HEK293 (cell line): Measurements from ENCODE around the gene HMGXB3.

Experiments
- CTCF ChIA-PET: fragments of 350-600 bp; formaldehyde crosslinking; extraction: SDS; loops from one replicate; lab custom pipeline; 2021; ENCODE audit warnings: antibody characterized with exemption; lab: Yijun Ruan, JAX
- POLR2A ChIA-PET: fragments of 300-600 bp; formaldehyde crosslinking; extraction: SDS; loops from one replicate; lab custom pipeline; 2020; ENCODE audit warnings: antibody characterized with exemption, inconsistent platforms; lab: Yijun Ruan, JAX
- H3K27ac ChIP-seq: fragments of 200-500 bp; sonication (Bioruptor generic); 2 replicates; pipeline ENCODE4 v1.5.1; 2014; ENCODE audit warnings: low read depth, low read length, control low read depth, inconsistent platforms; ENCODE audit errors: extremely low read depth
- H3K36me3 ChIP-seq, 2 experiments: fragments of 200-500 bp in 1 of 2; sonication (Bioruptor generic) in 1 of 2; 1 replicate in 1 of 2; 2 replicates in 1 of 2; pipeline ENCODE4 v1.5.1; 2014 to 2017; ENCODE audit warnings: inconsistent platforms in 2 of 2, low read length in 2 of 2; ENCODE audit not compliant: control insufficient read depth in 2 of 2, insufficient read depth in 1 of 2
- H3K4me1 ChIP-seq: fragments of 200-500 bp; sonication (Bioruptor generic); 2 replicates; pipeline ENCODE4 v1.5.1; 2014; ENCODE audit warnings: mild to moderate bottlenecking, low read length, inconsistent platforms; ENCODE audit not compliant: control insufficient read depth, insufficient read depth
- H3K4me3 ChIP-seq: 2 replicates; pipeline ENCODE4 v1.5.1; 2011; ENCODE audit warnings: low read depth, mild to moderate bottlenecking, control low read depth, low read length, moderate library complexity
- H3K9me3 ChIP-seq: fragments of 200-500 bp; sonication (Bioruptor generic); 2 replicates; pipeline ENCODE4 v1.5.1; 2014; ENCODE audit warnings: low read depth, low read length, inconsistent platforms; ENCODE audit not compliant: control insufficient read depth, insufficient read depth
- BCL11B ChIP-seq: fragments of 450-650 bp; formaldehyde crosslinking; IDR thresholded peaks from 2 replicates; pipeline ENCODE4 v1.5.1; 2016; ENCODE audit warnings: low read depth, missing biosample characterization, missing genetic modification characterization
- IKZF3 ChIP-seq: fragments of 450-650 bp; IDR thresholded peaks from 2 replicates; pipeline ENCODE4 v1.5.0; 2018; ENCODE audit warnings: missing biosample characterization, mild to moderate bottlenecking, missing genetic modification characterization, moderate library complexity
- KLF1 ChIP-seq: fragments of 450-650 bp; formaldehyde crosslinking; IDR thresholded peaks from 2 replicates; pipeline ENCODE4 v1.5.1; 2016; ENCODE audit warnings: missing biosample characterization, missing genetic modification characterization
- KLF10 ChIP-seq: fragments of 450-650 bp; IDR thresholded peaks from 2 replicates; pipeline ENCODE4 v1.5.1; 2018; ENCODE audit warnings: missing biosample characterization, mild to moderate bottlenecking, missing genetic modification characterization
- PATZ1 ChIP-seq: fragments of 450-650 bp; formaldehyde crosslinking; IDR thresholded peaks from 2 replicates; pipeline ENCODE4 v1.5.1; 2016; ENCODE audit warnings: missing biosample characterization, missing genetic modification characterization
- SP3 ChIP-seq: fragments of 450-650 bp; formaldehyde crosslinking; IDR thresholded peaks from 2 replicates; pipeline ENCODE4 v1.5.1; 2016; ENCODE audit warnings: missing biosample characterization, missing genetic modification characterization
- TCF7L2 ChIP-seq: IDR thresholded peaks from 2 replicates; pipeline ENCODE4 v1.6.1; 2011; ENCODE audit warnings: low read depth, mild to moderate bottlenecking, inconsistent platforms, low read length, moderate library complexity, borderline replicate concordance
- ZBTB1 ChIP-seq: fragments of 450-650 bp; formaldehyde crosslinking; IDR thresholded peaks from 2 replicates; pipeline ENCODE4 v1.5.1; 2016; ENCODE audit warnings: missing biosample characterization, missing genetic modification characterization
- ZBTB48 ChIP-seq: fragments of 450-650 bp; formaldehyde crosslinking; IDR thresholded peaks from 2 replicates; pipeline ENCODE4 v1.5.1; 2016; ENCODE audit warnings: missing biosample characterization, missing genetic modification characterization
- ZFP3 ChIP-seq: fragments of 450-650 bp; formaldehyde crosslinking; IDR thresholded peaks from 2 replicates; pipeline ENCODE4 v1.5.1; 2016; ENCODE audit warnings: low read depth, missing biosample characterization, missing genetic modification characterization
- ZNF202 ChIP-seq: fragments of 450-650 bp; formaldehyde crosslinking; IDR thresholded peaks from 2 replicates; pipeline ENCODE4 v1.5.1; 2016; ENCODE audit warnings: missing biosample characterization, missing genetic modification characterization, borderline replicate concordance
- ZNF211 ChIP-seq: fragments of 450-650 bp; formaldehyde crosslinking; IDR thresholded peaks from 2 replicates; pipeline ENCODE4 v1.5.1; 2016; ENCODE audit warnings: low read depth, missing biosample characterization, missing genetic modification characterization
- ZNF366 ChIP-seq: fragments of 450-650 bp; formaldehyde crosslinking; conservative IDR thresholded peaks from 2 replicates; pipeline ENCODE4 v1.5.1; 2016; ENCODE audit warnings: missing biosample characterization, missing genetic modification characterization
- ZNF529 ChIP-seq: fragments of 450-650 bp; formaldehyde crosslinking; IDR thresholded peaks from 2 replicates; pipeline ENCODE4 v1.5.1; 2017; ENCODE audit warnings: missing genetic modification characterization, missing biosample characterization; ENCODE audit not compliant: insufficient replicate concordance
- ZNF549 ChIP-seq: fragments of 450-650 bp; IDR thresholded peaks from 2 replicates; pipeline ENCODE4 v1.5.1; 2018; ENCODE audit warnings: missing biosample characterization, missing genetic modification characterization, mild to moderate bottlenecking, inconsistent platforms, moderate library complexity
- ZNF558 ChIP-seq: fragments of 450-650 bp; formaldehyde crosslinking; IDR thresholded peaks from 2 replicates; pipeline ENCODE4 v1.5.1; 2016; ENCODE audit warnings: missing biosample characterization, missing genetic modification characterization
- ZNF571 ChIP-seq: fragments of 450-650 bp; formaldehyde crosslinking; IDR thresholded peaks from 2 replicates; pipeline ENCODE4 v1.5.0; 2017; ENCODE audit warnings: missing biosample characterization, missing genetic modification characterization
- ZNF629 ChIP-seq: fragments of 450-650 bp; formaldehyde crosslinking; IDR thresholded peaks from 2 replicates; pipeline ENCODE4 v1.5.1; 2017; ENCODE audit warnings: missing biosample characterization, missing genetic modification characterization
- ZNF645 ChIP-seq: fragments of 450-650 bp; formaldehyde crosslinking; IDR thresholded peaks from 2 replicates; pipeline ENCODE4; 2016; ENCODE audit warnings: missing biosample characterization, missing genetic modification characterization
- ZNF660 ChIP-seq: fragments of 450-650 bp; IDR thresholded peaks from 2 replicates; pipeline ENCODE4 v1.5.1; 2018; ENCODE audit warnings: missing biosample characterization, mild to moderate bottlenecking, missing genetic modification characterization
- TF ChIP-seq, protein P1 (sequence below): fragments of 450-650 bp; formaldehyde crosslinking; IDR thresholded peaks from 2 replicates; pipeline ENCODE4 v1.5.1; 2016; ENCODE audit warnings: missing biosample characterization, missing genetic modification characterization
- TF ChIP-seq, protein P2 (sequence below): sonication (generic); formaldehyde crosslinking; IDR thresholded peaks from 2 replicates; pipeline ENCODE4 v1.8.1; 2022; ENCODE audit warnings: mild to moderate bottlenecking, moderate library complexity, missing genetic modification reagents
- TF ChIP-seq, protein P3 (sequence below): fragments of 450-650 bp; formaldehyde crosslinking; IDR thresholded peaks from 2 replicates; pipeline ENCODE4 v1.5.1; 2016; ENCODE audit warnings: missing biosample characterization, missing genetic modification characterization
- TF ChIP-seq, protein P4 (sequence below): fragments of 450-650 bp; formaldehyde crosslinking; IDR thresholded peaks from 2 replicates; pipeline ENCODE4 v1.5.1; 2016; ENCODE audit warnings: missing biosample characterization, missing genetic modification characterization

Gene HMGXB3

DNA sequence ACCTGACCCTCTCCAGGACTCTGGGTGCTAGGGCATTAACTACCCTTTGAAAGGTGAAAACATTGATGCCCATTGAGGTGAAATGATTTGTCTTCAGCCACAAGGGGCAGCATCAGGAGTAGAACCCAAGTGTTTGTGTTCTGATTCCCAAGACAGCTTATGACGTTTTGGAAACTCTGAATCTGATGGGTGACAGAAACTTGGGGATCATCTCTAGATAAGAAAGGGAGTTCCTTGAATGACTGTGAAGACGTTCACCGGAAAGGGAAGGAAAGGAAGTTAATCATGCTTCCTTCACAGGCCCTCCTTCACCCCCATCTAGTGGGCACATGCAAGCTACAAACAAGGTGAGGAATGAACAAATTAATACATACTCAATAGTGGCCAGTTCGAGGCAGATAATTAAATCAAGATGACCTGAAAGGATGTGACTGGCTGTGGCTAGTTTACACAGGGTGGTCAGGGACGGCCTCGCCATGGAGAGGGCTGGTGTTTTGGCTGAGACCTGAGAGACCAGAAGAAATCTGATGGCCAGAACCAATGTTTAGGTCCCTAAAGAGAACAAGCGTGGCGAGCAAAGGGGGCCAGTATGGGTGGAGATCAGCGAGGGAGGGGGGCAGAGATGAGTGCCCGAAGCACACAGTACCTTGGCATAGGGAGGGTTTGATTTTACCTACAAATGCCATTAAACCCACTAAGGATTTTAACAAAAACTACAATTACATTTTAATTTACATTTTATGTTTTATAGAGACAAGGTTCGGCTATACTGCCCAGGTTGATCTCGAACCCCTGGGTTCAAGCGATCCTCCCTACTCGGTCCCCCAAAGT lies 40.9 kb upstream of the HMGXB3 start (continued):
- TF ChIP-seq PATZ1: 0 out of 2 replicates have a peak, but pooled peaks have one; percentile 31
- TF ChIP-seq ZNF558: no peak
- 0 out of 2 replicates have a peak, but pooled peaks have one; percentile 13 for TF ChIP-seq ZNF366 (tag by site-specific recombination)
- TF ChIP-seq ZBTB48 (tag by site-specific recombination): peak; percentile 54
- no peak for TF ChIP-seq SP3
- peak; percentile 98 for TF ChIP-seq ZNF660 (tag by site-specific recombination)
- TF ChIP-seq ZNF629 (tag by site-specific recombination): peak; percentile 71

DNA sequence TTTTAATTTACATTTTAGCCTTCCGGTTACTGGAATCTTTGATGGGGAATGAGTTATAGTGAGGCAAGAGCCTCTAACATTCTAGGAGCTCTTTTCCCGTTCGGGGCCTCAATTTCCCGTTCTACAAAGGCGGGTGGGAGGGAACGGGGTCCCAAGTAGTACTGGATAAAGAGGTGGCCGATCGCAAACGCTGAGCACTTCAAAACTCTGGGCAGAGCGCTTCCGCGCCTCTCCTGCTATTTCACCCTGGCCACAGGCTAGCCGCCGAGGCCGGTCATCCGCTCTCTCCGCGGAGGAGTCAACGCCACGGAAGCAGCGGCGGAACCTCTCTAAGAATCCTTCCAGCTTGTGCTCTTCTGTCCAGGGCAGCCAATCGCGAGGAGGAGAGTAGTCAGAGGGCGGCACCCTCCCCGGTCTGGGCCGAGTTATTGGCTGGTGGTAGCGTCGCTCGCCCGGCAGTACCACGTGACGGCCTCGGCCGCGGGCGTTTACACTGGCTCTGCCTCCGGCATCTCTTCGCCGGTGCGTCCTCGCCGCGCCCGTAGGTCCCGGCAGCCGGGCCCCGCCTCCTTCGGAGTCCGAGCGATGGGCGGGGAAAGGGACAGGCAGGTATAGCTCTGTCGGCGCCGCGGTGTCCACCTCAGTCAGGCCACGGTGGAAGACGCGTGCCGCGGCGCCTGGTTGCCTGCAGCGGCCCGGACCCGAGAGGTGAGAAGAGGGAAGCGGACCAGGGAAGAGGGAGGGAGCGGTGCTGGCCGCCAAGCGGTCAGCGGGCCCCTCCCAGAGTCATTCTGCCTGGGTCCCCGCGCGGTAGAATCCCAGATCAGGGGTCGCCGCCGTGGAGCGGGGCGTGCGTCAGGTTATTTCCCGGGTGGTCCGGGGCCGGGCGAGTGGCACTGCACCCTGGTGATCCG lies 40.0 kb upstream of the HMGXB3 start, which contains the start of gene SLC26A2:
Gene SLC26A2 (plus strand): TSS at position 487 of the 914 bp plus-strand sequence. CDS start 16,895 bp downstream, outside the sequence.
- CTCF ChIA-PET: interaction anchor here (0.7 to 6.8 kb wide), 14 partner anchors 9 to 319 kb away, joined by 3 to 175 read pairs (median 4); no protein-coding TSS in a partner anchor
- POLR2A ChIA-PET: interaction anchor here (0.6 to 2.8 kb wide), 29 partner anchors 8 to 515 kb away, joined by 3 to 14 read pairs (median 4); partner anchors contain the start of genes HMGXB3, TCOF1 and TIGD6
- Histone ChIP-seq H3K27ac (peak within 1 kb of the TSS; percentile 54; the same call in 1 of the 2 replicates), H3K36me3 (peaks cover 0 to 2% of the 10 kb centered on the region in 2 experiments; a peak in 1 of 3 replicates), H3K4me1 (peaks cover 7% of the 10 kb centered on the region; the same call in 1 of the 2 replicates), H3K4me3 (peak within 1 kb of the TSS; percentile 72), H3K9me3 (no peaks in the 10 kb centered on the region)
- TF ChIP-seq ZNF645 (tag by site-specific recombination) (no peak), ZNF202 (tag by site-specific recombination) (no peak), ZNF549 (tag by site-specific recombination) (no peak), IKZF3 (no peak), ZNF529 (tag by site-specific recombination) (no peak), ZNF211 (tag by site-specific recombination) (no peak), KLF1 (tag by site-specific recombination) (peak; percentile 33; the same call in 1 of the 2 replicates), KLF10 (tag by site-specific recombination) (0 out of 2 replicates have a peak, but pooled peaks have one; percentile 22), TCF7L2 (no peak), ZNF366 (tag by site-specific recombination) (peak; percentile 29; the same call in 1 of the 2 replicates), ZBTB1 (tag by site-specific recombination) (no peak), ZNF571 (tag by site-specific recombination) (no peak), BCL11B (tag by site-specific recombination) (peak; percentile 28; the same call in 1 of the 2 replicates), ZFP3 (tag by site-specific recombination) (no peak)
- TF ChIP-seq, protein P1, sequence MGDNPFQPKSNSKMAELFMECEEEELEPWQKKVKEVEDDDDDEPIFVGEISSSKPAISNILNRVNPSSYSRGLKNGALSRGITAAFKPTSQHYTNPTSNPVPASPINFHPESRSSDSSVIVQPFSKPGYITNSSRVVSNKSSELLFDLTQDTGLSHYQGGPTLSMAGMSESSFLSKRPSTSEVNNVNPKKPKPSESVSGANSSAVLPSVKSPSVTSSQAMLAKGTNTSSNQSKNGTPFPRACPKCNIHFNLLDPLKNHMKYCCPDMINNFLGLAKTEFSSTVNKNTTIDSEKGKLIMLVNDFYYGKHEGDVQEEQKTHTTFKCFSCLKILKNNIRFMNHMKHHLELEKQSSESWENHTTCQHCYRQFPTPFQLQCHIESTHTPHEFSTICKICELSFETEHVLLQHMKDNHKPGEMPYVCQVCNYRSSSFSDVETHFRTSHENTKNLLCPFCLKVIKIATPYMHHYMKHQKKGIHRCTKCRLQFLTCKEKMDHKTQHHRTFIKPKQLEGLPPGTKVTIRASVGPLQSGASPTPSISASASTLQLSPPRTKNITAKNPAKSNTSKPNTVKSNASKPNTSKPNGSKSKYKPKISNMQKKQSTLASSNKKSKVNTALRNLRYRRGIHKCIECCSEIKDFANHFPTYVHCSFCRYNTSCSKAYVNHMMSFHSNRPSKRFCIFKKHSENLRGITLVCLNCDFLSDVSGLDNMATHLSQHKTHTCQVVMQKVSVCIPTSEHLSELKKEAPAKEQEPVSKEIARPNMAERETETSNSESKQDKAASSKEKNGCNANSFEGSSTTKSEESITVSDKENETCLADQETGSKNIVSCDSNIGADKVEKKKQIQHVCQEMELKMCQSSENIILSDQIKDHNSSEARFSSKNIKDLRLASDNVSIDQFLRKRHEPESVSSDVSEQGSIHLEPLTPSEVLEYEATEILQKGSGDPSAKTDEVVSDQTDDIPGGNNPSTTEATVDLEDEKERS: no peak
- TF ChIP-seq, protein P2, sequence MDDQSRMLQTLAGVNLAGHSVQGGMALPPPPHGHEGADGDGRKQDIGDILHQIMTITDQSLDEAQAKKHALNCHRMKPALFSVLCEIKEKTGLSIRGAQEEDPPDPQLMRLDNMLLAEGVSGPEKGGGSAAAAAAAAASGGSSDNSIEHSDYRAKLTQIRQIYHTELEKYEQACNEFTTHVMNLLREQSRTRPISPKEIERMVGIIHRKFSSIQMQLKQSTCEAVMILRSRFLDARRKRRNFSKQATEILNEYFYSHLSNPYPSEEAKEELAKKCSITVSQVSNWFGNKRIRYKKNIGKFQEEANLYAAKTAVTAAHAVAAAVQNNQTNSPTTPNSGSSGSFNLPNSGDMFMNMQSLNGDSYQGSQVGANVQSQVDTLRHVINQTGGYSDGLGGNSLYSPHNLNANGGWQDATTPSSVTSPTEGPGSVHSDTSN (CRISPR knock-in tag): peak; percentile 96
- TF ChIP-seq, protein P3, sequence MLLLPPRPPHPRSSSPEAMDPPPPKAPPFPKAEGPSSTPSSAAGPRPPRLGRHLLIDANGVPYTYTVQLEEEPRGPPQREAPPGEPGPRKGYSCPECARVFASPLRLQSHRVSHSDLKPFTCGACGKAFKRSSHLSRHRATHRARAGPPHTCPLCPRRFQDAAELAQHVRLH (tag by site-specific recombination): no peak
- TF ChIP-seq, protein P4, sequence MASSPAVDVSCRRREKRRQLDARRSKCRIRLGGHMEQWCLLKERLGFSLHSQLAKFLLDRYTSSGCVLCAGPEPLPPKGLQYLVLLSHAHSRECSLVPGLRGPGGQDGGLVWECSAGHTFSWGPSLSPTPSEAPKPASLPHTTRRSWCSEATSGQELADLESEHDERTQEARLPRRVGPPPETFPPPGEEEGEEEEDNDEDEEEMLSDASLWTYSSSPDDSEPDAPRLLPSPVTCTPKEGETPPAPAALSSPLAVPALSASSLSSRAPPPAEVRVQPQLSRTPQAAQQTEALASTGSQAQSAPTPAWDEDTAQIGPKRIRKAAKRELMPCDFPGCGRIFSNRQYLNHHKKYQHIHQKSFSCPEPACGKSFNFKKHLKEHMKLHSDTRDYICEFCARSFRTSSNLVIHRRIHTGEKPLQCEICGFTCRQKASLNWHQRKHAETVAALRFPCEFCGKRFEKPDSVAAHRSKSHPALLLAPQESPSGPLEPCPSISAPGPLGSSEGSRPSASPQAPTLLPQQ: peak; percentile 60; the same call in 1 of the 2 replicates
